NCI-H524 treated with DMSO at 0.1 percent for 48 hours (cell line): ENCODE results near the gene ERC2.

Source experiments
- DNase-seq: peaks from one replicate; lab custom pipeline; 2025; lab: John Stamatoyannopoulos, UW

The ERC2 gene

DNA sequence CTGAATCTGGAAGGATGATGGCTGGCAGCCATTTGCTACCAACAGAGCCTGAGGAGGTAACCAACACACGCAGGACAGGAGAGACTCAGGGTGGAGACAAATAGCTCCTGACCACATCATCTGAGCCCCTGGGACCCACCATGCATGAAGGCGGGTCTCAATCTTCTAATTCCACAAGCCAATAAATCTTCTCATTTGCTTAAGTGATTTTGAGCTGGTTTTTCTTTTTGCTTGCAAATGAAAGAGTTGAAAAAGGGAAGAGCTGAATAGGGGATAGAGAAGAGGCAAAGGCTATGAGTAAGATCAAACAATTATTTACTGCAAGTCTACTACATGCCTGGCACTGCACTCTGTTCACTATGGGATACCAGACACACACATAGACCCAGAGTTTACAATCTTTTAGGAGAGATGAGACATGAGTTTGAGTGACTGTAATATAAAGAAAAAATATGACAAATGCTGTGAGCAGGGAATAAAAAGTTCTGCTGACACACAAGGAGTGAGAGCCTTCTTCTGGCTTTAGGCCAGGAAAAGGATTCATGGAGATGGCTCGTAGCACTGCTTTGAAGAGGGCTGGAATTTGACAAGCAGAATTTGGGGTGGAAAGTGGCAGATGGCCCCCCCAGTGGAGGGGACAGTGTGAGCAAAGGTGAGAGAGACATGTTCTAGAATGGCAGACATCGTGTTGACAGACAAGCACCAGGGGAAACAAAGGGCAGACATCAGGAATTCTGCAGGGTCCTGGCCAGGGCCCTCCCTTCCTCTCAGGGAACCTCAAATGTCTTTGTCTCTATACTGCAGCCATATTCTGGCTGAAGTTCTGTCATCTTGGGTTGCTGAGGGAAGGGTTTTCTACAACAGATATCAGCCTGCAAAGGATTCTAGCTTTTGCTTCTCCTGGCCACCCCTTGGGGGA, 911.4 kb downstream of the ERC2 start:
- no peak for DNase-seq

DNA sequence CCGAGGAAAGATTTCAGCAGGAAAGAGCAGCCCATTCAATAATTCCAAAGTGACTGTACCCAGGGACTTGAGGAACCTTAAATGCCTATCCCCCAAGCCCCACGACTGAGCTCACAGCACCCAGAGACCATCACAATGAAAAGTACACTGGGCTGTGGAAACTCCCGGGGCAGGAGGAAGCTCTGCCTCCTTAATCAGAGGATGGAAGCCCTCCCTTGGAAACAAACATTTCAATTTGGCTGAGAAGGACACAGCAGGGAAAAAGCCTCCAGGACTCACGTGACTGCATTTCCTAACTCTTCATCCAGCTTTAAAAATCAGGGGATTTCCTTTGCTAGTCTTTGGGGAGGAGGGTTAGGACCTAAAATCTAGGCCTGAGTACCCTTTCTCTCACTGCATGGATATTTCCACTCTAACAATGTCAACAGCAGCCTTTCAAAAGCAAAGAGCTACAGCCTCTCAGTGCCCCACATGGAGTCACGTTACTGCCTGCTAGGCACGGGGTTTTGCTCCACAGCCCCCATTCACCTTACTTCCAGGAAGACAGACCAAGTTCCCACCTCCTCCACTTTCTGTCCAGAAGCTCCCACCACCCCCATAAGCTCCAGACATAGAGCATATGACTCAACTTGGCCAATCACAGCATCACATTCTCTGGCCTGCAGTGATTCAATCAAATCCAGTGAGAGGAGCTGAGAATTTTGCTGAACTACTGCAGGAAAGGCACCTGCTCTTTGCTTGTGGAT, 912.2 kb downstream of the ERC2 start:
- DNase-seq = no peak

DNA sequence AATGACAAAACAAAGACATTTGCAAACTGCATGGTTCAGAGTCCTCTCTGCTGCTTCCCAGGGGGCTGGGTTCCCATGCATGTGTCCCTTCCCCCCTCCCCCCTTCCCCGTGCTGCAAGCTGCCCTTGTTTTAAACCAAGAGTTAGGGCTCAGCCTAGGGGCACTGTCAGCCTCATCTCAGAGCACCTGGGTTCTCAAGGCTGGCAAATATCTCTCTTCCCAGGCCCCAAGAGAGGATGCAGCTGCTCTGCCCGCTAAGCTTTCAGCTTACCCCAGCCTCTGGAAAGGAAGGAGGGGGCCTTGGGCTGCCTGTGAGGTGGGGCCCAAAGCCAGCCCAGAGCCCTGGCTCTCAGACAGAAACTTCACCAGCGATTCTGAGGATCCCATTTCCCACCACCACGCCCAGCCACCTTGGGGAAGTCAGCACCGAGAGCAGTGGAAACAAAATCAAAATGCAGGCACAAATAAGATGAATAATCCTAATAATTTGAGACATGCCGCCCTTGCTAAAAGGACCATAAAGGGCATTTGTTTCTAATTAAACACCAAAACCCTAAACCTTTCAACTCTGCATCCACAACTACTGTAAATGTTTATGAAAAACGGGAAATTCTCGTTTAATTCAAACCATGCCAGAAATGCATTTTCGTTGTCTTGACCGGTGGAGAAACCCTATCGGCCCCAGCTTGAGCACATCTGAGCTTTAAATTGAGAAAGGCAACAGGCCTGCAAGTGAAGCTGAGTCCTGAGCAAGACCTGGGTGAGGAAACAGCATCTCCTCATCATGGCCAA, 913.4 kb downstream of the ERC2 start:
- DNase-seq = no peak

DNA sequence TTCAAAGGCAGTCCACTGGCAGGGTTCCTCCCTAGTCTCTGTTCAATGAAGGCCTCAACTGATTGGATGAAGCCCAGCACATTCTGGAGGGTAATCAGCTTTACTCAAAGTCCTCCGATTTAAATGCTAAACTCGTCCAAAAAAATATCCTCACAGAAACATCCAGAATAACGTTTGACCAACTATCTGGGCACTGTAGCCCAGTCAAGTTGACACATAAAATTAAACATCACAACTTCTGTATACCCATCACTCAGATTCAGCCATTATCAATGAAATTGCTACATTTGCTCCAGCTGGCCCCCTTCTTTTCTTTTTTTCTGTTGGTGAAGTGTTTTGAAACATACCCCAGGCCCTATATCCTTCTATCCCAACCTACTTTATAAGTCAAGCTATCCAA, 916.6 kb downstream of the ERC2 start:
- no peak for DNase-seq

DNA sequence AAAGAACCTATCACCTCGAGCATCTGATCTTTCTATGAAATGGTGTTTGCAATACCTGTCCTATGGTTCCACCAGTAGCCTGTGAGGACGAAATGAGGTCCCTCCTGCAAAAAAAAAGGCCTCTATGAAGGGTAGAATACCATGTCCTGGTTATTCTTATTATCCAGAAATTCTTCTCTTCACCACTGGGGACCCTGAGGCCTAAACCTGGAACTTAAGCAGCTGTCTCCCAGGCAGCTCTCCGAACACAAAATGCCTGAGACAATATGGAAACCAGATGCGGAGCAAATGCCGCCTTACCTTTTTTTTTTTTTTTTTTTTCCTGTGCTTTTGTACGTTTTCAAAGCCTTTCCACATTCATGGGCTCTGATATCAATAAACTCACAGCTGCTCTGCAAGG, 919.1 kb downstream of the ERC2 start:
- DNase-seq = no peak

DNA sequence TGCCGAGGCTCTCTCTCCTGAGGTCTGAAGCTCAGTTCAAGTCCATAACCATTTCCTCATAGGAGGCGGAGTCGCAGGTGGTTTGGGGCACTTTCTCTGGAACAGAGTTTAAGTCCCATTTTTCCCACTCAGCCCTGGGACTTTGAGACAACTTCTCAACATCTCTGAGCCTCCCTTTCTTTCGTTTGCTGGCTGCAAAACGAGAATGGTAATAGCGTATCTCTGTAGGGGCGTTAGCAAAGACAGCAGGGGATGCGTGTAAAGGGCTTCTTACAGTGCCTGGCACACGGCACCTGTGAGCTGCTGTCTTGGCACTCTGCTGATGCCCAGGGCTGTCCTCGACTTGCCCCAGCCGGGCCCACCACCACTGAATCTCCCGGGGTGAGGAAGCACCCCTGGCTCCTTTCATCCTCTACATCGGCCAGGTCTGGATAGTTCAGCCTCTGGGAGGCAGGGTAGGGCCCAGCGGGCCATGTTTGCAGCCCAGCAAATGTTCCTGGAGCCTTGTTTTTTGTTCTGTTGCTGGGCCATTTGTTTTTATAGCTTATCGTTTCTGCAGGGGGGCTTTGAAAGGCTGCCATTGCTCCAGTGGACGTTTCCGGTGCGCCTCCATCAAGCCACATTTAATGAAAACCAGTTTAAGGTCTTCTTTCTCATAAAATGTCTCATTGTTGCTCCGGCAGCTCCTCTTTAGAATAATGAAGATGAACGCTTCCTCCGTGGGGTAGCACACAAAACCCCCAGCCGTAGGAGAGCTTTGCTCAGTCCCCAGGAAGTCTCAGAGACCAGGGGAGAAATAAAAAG, 921.2 kb downstream of the ERC2 start:
- no peak for DNase-seq

DNA sequence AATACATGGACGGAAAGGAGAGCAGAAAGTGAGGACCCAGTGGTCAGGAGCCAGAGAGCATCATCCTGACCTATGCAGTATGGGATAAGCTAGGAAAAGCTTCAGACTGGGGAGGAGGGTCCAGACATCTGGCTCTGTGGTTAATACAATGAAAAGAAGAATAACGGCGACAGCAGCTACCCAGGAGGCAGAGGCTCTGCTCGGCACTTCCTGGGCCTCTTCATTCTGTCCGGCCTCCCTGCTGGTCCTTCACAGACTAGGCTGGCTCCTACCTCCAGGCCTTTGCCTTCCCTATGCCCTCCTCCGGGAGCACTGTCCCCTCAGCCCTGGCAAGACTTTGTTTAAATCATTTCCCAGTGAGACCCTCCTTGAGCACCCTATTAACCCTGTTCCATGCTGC, 922.3 kb downstream of the ERC2 start:
- no peak for DNase-seq

DNA sequence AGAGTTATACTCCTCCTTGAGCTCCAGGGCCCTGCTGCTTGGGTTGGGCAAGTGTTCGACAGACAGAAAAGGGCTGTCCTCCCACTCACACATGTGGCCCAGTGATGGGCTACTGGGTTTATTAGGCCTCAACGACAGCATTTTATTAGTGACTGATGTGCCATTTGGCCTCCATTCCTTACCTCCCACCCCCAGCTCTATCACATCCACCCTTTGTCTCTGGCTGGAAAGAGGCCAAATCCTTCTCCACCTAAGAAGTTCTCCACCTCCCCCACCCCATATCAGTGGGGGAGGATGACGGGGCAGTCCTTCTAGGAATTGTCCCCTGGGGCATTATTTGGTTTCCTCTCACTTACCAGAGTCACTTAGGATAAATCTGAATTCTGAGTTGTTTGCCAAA, 924.0 kb downstream of the ERC2 start:
- DNase-seq = no peak

DNA sequence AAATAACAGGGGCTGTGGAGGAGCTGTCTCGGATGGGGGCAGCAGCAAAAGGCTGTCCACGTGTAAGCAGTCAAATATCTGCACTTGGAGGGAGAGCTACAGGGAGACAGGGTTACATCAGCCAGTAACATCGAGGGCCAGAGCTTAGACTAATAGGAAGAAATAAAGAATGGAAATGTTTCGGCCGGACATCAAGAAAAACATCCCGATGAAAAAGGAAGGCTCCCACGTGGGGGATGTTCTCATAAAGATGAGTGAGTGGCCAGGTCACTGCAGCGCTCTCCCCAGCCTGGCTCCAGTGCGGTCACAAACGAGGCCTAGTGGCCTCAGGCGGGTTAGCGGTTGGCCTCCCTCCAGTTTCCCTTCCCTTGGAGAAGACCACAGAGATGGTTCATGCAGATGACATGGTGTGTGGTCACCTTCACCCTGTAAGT, 925.1 kb downstream of the ERC2 start:
- no peak for DNase-seq

DNA sequence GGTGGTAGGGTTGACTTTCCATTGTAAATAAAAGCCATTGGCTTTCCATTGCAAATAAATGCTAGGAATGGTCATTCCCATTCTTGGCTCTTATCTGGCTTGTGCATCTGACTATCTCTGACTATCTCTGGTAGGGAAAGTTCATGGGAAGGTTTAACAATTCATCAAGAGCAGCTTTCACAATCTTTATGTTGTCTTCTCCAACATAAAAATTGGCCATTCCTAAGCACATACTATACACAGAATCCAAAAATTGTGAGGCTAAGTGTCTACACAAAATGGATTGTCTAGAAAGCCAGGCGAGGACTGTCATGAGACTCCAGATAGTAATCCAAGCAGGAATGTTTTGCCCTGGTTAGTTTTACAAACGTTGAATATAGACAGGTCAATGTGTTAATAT, 926.8 kb downstream of the ERC2 start:
- no peak for DNase-seq

DNA sequence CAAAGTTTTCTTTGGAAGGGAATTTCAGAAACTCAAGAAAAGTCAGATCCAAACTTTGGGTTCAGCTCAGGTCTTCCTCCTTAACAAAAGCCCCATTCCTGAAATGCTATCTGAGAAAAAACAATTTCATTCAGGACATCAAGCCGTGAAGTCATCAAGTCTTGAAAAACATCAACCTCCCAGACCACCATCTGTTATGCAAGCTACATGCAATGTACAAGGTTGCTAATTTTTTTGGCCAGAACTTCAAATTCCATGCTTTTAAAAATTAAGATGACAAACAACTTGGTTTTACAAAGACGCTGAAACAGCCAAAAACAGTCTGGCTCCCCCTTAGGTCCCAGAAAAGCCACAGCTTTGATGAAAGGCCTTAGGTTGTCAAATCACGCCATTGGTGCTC, 927.3 kb downstream of the ERC2 start:
- DNase-seq = no peak

DNA sequence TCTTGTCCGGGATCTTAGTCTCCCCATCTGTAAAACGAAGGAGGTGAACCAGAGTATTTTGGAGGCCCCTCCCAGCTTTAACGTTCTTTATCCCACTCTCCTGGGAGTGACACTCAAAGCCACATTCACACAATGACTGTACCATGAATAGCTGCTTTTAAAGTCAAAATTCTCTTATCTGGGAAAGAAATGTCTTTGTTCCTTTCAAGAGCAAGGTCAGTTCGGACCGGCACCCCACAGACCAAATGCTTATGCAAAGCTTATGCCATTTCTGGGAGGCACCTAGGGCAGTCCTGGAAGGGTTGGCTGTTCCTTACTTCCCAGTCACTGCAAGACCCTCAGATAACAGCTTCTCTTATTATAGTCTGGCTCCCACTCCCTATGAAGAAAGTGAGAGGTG, 927.7 kb downstream of the ERC2 start:
- no peak for DNase-seq

DNA sequence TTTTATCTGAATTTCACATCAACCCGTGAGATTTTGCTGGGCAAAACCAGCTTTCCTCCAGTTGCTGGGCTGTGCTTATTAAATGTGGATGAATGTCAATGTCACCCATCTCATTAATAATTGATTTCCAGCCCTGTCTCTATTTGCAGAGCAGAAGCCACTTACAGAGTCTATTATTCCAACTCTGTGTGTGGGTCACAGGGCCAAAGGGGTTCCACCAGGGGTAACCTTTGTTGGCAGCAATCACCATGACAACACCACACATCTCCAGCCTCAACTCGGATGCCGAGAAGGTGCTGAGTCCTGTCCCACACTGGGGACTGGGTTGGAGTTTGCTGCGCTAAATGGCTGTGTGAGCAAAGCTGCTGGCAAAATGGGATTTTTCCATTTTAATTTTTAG, 930.1 kb downstream of the ERC2 start:
- DNase-seq = no peak

DNA sequence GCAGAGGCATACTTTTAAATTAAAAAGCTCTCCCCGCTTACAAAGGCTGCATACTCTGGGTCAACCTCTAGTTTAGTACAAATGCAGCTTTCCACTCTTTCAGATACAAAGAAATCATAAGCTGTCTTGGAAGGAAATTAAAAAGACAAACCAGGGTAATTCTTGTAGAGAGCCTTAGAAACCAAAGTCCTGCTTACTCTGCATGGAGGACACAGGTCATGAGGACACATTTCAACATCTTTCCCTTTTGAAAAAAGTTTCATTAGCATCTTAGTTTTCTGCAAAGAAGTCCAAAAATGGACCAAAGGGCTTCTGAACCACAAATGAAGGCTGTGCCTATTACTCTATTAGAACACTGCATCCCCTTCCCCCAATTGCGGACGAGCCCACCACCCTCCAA, 930.7 kb downstream of the ERC2 start:
- no peak for DNase-seq

DNA sequence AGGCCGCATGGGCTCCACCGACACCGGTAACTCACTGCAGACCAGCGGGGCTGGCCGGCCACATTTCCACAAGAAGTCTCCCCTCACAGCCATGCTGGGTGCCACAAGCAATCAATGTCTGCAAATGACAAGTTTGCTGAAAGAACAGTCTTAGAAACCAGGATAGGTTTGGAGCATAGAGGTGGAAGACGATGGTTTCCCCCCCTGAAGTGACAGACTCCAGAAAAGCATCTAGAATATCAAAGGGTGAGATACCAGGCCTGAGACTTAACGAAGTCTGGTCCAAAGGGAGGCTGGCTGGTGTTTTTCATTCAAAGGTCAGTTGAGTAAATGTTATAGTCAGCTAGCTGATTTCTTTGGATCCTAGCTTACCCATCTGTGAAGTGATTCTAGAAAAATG, 931.1 kb downstream of the ERC2 start:
- DNase-seq = no peak

DNA sequence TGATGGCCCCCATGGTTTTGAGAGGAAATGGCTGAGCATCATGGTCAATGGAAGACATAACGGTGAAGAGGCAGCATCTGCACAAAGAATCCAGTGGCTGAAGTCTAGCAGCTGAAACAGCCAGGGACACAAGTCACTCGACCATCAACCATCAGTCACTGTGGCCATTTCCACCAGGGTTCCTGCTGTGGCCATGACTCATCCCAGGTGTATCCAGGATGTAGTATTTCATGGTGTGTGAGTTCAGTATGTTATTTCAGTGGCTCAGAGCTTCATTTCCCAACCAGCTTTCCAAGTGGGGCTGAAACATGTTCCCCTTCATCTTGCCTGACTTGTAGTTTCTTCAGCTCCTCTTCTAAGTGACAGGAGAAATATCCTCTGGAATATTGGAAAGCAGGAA, 933.4 kb downstream of the ERC2 start:
- no peak for DNase-seq

DNA sequence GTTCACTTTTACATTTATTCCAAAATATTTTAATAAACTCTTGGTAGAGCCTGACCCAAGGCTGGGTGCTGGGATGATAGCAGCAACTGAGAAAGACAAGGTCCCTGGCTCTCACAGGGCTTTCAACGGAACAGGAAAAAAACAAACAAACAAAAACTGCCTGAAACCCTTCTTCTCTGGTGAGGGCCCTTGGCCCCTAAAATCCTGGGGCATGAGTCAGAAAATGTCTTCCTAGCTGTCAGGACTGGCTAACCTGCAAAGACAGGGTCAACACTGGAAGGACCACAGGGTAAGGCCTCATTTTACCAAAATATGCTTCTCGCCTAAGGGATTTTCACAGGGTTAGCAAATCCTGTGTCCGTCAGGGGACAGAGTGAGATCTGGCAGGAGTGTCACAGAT, 935.5 kb downstream of the ERC2 start:
- DNase-seq = no peak

DNA sequence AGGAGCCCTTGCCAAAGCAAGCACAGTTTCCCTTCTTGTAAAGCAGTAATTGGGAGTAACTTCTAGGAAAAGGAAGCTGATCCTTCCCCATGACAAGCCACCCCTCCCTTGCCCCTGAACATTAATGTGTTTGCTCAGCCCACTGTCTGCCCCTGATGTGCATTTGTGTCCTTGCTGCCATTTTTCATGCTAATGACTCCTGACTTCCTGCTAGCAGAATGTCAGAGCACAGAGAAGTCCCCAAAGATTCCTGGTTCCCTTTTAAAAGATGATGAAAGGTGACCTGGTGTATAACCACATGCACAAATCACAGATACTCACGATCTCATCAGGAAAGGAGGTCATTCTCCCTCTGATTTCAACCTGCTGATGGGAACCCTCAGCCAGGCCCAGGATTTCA, 936.9 kb downstream of the ERC2 start:
- no peak for DNase-seq

DNA sequence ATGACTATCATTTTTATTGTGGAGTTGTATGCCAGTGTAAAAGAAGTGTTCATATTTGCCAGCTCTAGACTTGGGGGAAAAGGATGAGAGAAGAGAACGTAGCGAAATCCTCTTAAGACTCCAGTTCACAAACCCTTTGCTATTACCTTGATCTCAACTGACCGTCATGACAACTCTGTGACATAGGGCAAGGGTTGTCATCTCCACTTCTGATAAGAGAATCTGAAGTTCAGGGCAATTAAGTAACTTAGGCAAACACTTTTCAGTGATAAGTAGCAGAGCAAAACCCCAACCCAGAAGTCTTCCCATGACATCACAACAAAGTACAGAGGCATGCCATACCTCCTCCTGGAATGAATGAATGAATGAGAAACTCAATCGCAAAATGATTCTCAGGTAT, 940.9 kb downstream of the ERC2 start:
- DNase-seq = no peak

DNA sequence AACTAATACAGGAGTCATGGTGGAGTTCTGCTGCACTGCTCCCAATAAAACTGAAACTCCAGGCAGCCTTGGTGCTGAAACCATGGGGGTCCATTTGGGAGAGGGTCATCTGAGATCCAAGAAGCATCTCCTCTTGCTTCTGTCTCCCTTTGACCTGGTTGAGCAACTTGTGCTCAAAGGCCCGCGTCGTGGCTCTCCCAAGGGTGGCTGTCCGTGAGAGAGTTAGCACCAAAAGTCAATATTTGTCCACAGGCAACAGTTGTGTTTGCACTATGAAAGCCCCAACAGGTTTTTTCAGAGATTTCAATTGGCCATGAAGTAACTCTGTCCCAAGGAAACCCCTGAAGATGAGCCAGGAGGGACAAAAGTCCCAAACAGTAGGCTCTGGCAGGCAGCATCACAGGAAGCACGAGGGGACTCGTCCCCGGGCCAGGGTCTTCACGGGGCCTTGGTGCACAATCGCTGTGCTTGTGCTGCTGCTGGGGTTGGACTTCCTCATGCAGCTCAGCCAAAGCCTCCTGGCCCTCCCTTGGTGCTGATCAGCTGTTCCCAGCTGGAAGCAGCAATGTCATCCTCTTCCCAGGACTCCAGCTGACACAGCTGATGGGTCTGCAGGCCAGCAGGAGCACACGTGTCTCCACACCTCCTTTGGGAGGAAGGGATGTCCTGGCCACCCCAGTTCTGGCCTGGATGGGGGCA, 941.8 kb downstream of the ERC2 start:
- no peak for DNase-seq

DNA sequence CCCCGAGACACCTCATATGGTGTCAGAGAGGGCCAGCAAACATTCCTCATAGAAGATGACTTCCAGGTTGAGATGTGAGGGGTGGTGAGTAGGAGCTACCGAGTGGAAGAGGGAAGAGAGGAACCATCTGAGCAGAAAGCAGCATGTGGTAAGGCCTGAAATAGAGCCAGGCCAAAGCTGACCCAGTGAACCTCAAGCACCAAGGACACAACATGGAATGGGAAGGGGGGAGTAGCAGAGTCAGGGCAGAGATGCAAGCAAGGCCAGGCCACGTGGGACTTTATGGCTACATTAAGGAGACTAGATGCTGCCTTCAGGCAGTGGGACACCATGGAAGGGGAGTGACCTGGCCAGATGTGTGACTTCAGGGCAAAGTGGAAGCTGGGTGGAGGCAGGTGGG, 942.8 kb downstream of the ERC2 start:
- no peak for DNase-seq
